HepG2 (cell line): ENCODE data around the gene SLC39A2. TPM values are rescaled to one million over a fixed set of nuclear protein-coding genes. Genes with fewer than 3 reads are reported as not detected.

Source experiments
- ARID2 ChIP-seq: sonication (generic); formaldehyde crosslinking; IDR thresholded peaks from 2 replicates; pipeline ENCODE4 v1.8.1; 2022; ENCODE audit warnings: mild to moderate bottlenecking, missing genetic modification reagents, borderline replicate concordance
- DMTF1 ChIP-seq: sonication (generic); formaldehyde crosslinking; IDR thresholded peaks from 2 replicates; pipeline ENCODE4 v1.4.0; 2020; ENCODE audit warnings: mild to moderate bottlenecking, missing genetic modification reagents
- GRHL1 ChIP-seq: sonication (generic); formaldehyde crosslinking; conservative IDR thresholded peaks from 2 replicates; pipeline ENCODE4 v1.8.0; 2022; ENCODE audit warnings: missing genetic modification reagents
- HMGA1 ChIP-seq: sonication (generic); formaldehyde crosslinking; conservative IDR thresholded peaks from 2 replicates; pipeline ENCODE4 v1.4.0; 2020; ENCODE audit warnings: missing genetic modification reagents
- HNRNPLL ChIP-seq: fragments of 200-400 bp; formaldehyde crosslinking; IDR thresholded peaks from 2 replicates; pipeline ENCODE4 v1.6.1; 2017; ENCODE audit warnings: mild to moderate bottlenecking, low read depth, low read length; ENCODE audit not compliant: poor library complexity, severe bottlenecking
- KLF6 ChIP-seq: IDR thresholded peaks from 2 replicates; pipeline ENCODE4 v1.8.0; 2016; ENCODE audit warnings: missing biosample characterization, missing genetic modification reagents
- MXD4 ChIP-seq: IDR thresholded peaks from 2 replicates; pipeline ENCODE4 v1.6.1; 2016; ENCODE audit warnings: mild to moderate bottlenecking, missing biosample characterization, missing genetic modification reagents
- RORA ChIP-seq: sonication (generic); formaldehyde crosslinking; IDR thresholded peaks from 2 replicates; pipeline ENCODE4 v1.5.0; 2020; ENCODE audit warnings: mild to moderate bottlenecking, missing genetic modification reagents, moderate library complexity
- SUZ12 ChIP-seq: fragments of 150-350 bp; IDR thresholded peaks from 2 replicates; pipeline ENCODE4 v1.6.1; 2014; ENCODE audit warnings: low read depth, low read length
- TGIF2 ChIP-seq: IDR thresholded peaks from 2 replicates; pipeline ENCODE4 v1.6.1; 2016; ENCODE audit warnings: control low read depth, missing compliant biosample characterization
- UBTF ChIP-seq: sonication (generic); formaldehyde crosslinking; IDR thresholded peaks from 2 replicates; pipeline ENCODE4 v1.4.0; 2020; ENCODE audit warnings: mild to moderate bottlenecking, missing genetic modification reagents
- ZBTB10 ChIP-seq: sonication (generic); formaldehyde crosslinking; IDR thresholded peaks from 2 replicates; pipeline ENCODE4 v1.4.0; 2020; ENCODE audit warnings: missing genetic modification reagents, borderline replicate concordance
- ZKSCAN5 ChIP-seq: sonication (generic); formaldehyde crosslinking; IDR thresholded peaks from 2 replicates; pipeline ENCODE4 v1.5.1; 2020; ENCODE audit warnings: mild to moderate bottlenecking, missing genetic modification reagents
- ZNF180 ChIP-seq: sonication (generic); formaldehyde crosslinking; IDR thresholded peaks from 2 replicates; pipeline ENCODE4 v1.4.0; 2020; ENCODE audit warnings: low read depth, missing genetic modification reagents, borderline replicate concordance
- ZNF335 ChIP-seq: sonication (generic); formaldehyde crosslinking; IDR thresholded peaks from 2 replicates; pipeline ENCODE4 v1.4.0; 2020; ENCODE audit warnings: missing genetic modification reagents
- ZNF431 ChIP-seq: sonication (generic); formaldehyde crosslinking; IDR thresholded peaks from 2 replicates; pipeline ENCODE4 v1.9.0; 2022; ENCODE audit warnings: missing genetic modification reagents, low read depth, mild to moderate bottlenecking, borderline replicate concordance
- ZNF530 ChIP-seq: sonication (generic); formaldehyde crosslinking; IDR thresholded peaks from 2 replicates; pipeline ENCODE4 v1.5.0; 2020; ENCODE audit warnings: low read depth, mild to moderate bottlenecking, missing genetic modification reagents
- ZNF672 ChIP-seq: sonication (generic); formaldehyde crosslinking; IDR thresholded peaks from 2 replicates; pipeline ENCODE4 v1.8.1; 2022; ENCODE audit warnings: missing genetic modification reagents
- ZSCAN21 ChIP-seq: sonication (generic); formaldehyde crosslinking; IDR thresholded peaks from 2 replicates; pipeline ENCODE4 v1.8.0; 2022; ENCODE audit warnings: mild to moderate bottlenecking, missing genetic modification reagents, moderate library complexity, borderline replicate concordance
- ZSCAN25 ChIP-seq: sonication (generic); formaldehyde crosslinking; IDR thresholded peaks from 2 replicates; pipeline ENCODE4 v1.8.0; 2022; ENCODE audit warnings: mild to moderate bottlenecking, missing genetic modification reagents
- polyA plus RNA-seq, 8 experiments: library from polyadenylated mRNA; depleted of rRNA in 3 of 8; stranded (reverse) in 7 of 8; unstranded in 1 of 8; fragments of >200 nt; fragmentation: Illumina TruSeq in 4 of 8; extraction: Trizol in 4 of 8; gene quantifications; 2 replicates each; pipeline versions ENCODE4 v1.2.1 to v1.2.3, GENCODE V29; 2011 to 2016; ENCODE audit warnings: low read depth in 4 of 8, missing spikeins in 1 of 8, mixed read lengths in 1 of 8; ENCODE audit not compliant: insufficient read depth in 1 of 8
- total RNA-seq, 5 experiments: library from RNA; depleted of rRNA; stranded (reverse); fragments of >200 nt; fragmentation: Illumina TruSeq; extraction: Trizol; gene quantifications; 2 replicates each; pipeline ENCODE4 v1.2.3, GENCODE V29; 2016; ENCODE audit warnings: low read depth in 1 of 5

SLC39A2 gene
- total and polyA plus RNA-seq, 2 of the 13 experiments (the other 11 are each of a cell fraction or from before 2014, with no cell fraction given): 0.08 to 0.11 TPM

GRCh38 chr14:21024585-21025370, 25.7 kb downstream of the SLC39A2 start, which contains the start of gene NDRG2 (continued):
- TF ChIP-seq UBTF (CRISPR knock-in tag): peak; percentile 90
- TF ChIP-seq ZSCAN21 (CRISPR knock-in tag): peak; percentile 94
- TF ChIP-seq ZNF335 (CRISPR knock-in tag): peak; percentile 65
- TF ChIP-seq SUZ12: no peak
- TF ChIP-seq ZNF431: no peak; the same call in 1 of the 2 replicates
- no peak for TF ChIP-seq GRHL1 (CRISPR knock-in tag)
- TF ChIP-seq RORA (CRISPR knock-in tag): no peak
- TF ChIP-seq ZNF530 (CRISPR knock-in tag): peak; percentile 48; the same call in 1 of the 2 replicates
- 0 out of 2 replicates have a peak, but pooled peaks have one; percentile 12 for TF ChIP-seq TGIF2 (CRISPR knock-in tag)
- peak; percentile 60 for TF ChIP-seq HNRNPLL
- TF ChIP-seq ZBTB10 (CRISPR knock-in tag): peak; percentile 35; the same call in 1 of the 2 replicates
- no peak for TF ChIP-seq ZNF672 (CRISPR knock-in tag)
- no peak for TF ChIP-seq DMTF1 (CRISPR knock-in tag)
- TF ChIP-seq MXD4: peak; percentile 71; the same call in 1 of the 2 replicates
- no peak for TF ChIP-seq ZKSCAN5 (CRISPR knock-in tag)
- peak; percentile 73; the same call in 1 of the 2 replicates for TF ChIP-seq ARID2 (CRISPR knock-in tag)
- TF ChIP-seq KLF6 (CRISPR knock-in tag): no peak
- TF ChIP-seq HMGA1 (CRISPR knock-in tag): no peak
- no peak for TF ChIP-seq ZNF180
- TF ChIP-seq ZSCAN25 (CRISPR knock-in tag): peak; percentile 68
